ENCODE data around the gene DZIP1. TPM values are rescaled to one million over a fixed set of nuclear protein-coding genes. Genes with fewer than 3 reads are reported as not detected.

DZIP1 gene
- total RNA-seq, 1 donor from 2014 or later = 30.0 TPM

- TF ChIP-seq POLR2AphosphoS5 (IDR thresholded peaks at IDR 0.05; ENCODE audit: insufficient read depth in 1 of 2, low read depth in 1 of 2) = no peak
- no peak for TF ChIP-seq CTCF (IDR thresholded peaks at IDR 0.05)
- TF ChIP-seq POLR2A (IDR thresholded peaks at IDR 0.05) = no peak
- no peaks in the 10 kb centered on the region for H3K36me3 ChIP-seq
- no peaks in the 10 kb centered on the region for H3K9me3 ChIP-seq
- H3K27ac ChIP-seq = no peak overlapping the region
- no peak overlapping the region for H3K4me3 ChIP-seq
- no peaks in the 10 kb centered on the region for H3K4me1 ChIP-seq
- H3K27me3 ChIP-seq = no peaks in the 10 kb centered on the region
- intact Hi-C loops (cut with DNase I) = no loop called here
- no peak for DNase-seq (ENCODE audit: extremely low spot score in 2 of 2)
These were observed 97.6 kb downstream of the DZIP1 start for GRCh38 chr13:95546919-95547318.

- H3K9me3 ChIP-seq = no peaks in the 10 kb centered on the region
- TF ChIP-seq POLR2AphosphoS5 (IDR thresholded peaks at IDR 0.05; ENCODE audit: insufficient read depth in 1 of 2, low read depth in 1 of 2) (no peak), CTCF (IDR thresholded peaks at IDR 0.05) (no peak), POLR2A (IDR thresholded peaks at IDR 0.05) (no peak)
- H3K4me1 ChIP-seq = no peaks in the 10 kb centered on the region
- no peak for DNase-seq (ENCODE audit: extremely low spot score in 2 of 2)
- no peaks in the 10 kb centered on the region for H3K27me3 ChIP-seq
- H3K4me3 ChIP-seq = no peak overlapping the region
- no peak overlapping the region for H3K27ac ChIP-seq
- intact Hi-C loops (cut with DNase I) = no loop called here
- no peaks in the 10 kb centered on the region for H3K36me3 ChIP-seq
These were observed 100.2 kb downstream of the DZIP1 start for GRCh38 chr13:95544293-95544692.

- intact Hi-C loops (cut with DNase I) = no loop called here
- Histone ChIP-seq H3K36me3 (no peaks in the 10 kb centered on the region), H3K4me1 (no peaks in the 10 kb centered on the region), H3K27ac (no peak overlapping the region), H3K4me3 (no peak overlapping the region), H3K27me3 (no peaks in the 10 kb centered on the region), H3K9me3 (no peaks in the 10 kb centered on the region)
- no peak for DNase-seq (ENCODE audit: extremely low spot score in 2 of 2)
- TF ChIP-seq CTCF (IDR thresholded peaks at IDR 0.05) (no peak), POLR2A (IDR thresholded peaks at IDR 0.05) (no peak), POLR2AphosphoS5 (IDR thresholded peaks at IDR 0.05; ENCODE audit: insufficient read depth in 1 of 2, low read depth in 1 of 2) (no peak)
These were observed 102.5 kb downstream of the DZIP1 start for GRCh38 chr13:95541911-95542474.

- Histone ChIP-seq H3K27ac (no peak overlapping the region), H3K27me3 (no peaks in the 10 kb centered on the region), H3K36me3 (no peaks in the 10 kb centered on the region), H3K9me3 (no peaks in the 10 kb centered on the region), H3K4me1 (no peaks in the 10 kb centered on the region), H3K4me3 (no peak overlapping the region)
- DNase-seq (ENCODE audit: extremely low spot score in 2 of 2) = no peak
- intact Hi-C loops (cut with DNase I) = no loop called here
- no peak for TF ChIP-seq POLR2AphosphoS5 (IDR thresholded peaks at IDR 0.05; ENCODE audit: insufficient read depth in 1 of 2, low read depth in 1 of 2)
- no peak for TF ChIP-seq POLR2A (IDR thresholded peaks at IDR 0.05)
- no peak for TF ChIP-seq CTCF (IDR thresholded peaks at IDR 0.05)
These were observed 103.2 kb downstream of the DZIP1 start for GRCh38 chr13:95541308-95541707.

- intact Hi-C loops (cut with DNase I) = no loop called here
- Histone ChIP-seq H3K36me3 (no peaks in the 10 kb centered on the region), H3K27ac (no peak overlapping the region), H3K4me3 (no peak overlapping the region), H3K4me1 (no peaks in the 10 kb centered on the region), H3K9me3 (no peaks in the 10 kb centered on the region), H3K27me3 (no peaks in the 10 kb centered on the region)
- DNase-seq (ENCODE audit: extremely low spot score in 2 of 2) = no peak
- TF ChIP-seq POLR2A (IDR thresholded peaks at IDR 0.05) = no peak
- no peak for TF ChIP-seq CTCF (IDR thresholded peaks at IDR 0.05)
- no peak for TF ChIP-seq POLR2AphosphoS5 (IDR thresholded peaks at IDR 0.05; ENCODE audit: insufficient read depth in 1 of 2, low read depth in 1 of 2)
These were observed 103.6 kb downstream of the DZIP1 start for GRCh38 chr13:95540888-95541287.
